ENCODE results near the gene NEFH.

Gene NEFH

GRCh38 chr22:29473001-29473400 lies 7.0 kb upstream of the NEFH start:
- no peaks in the 10 kb centered on the region for H3K4me1 Mint-ChIP-seq
- DNase-seq (ENCODE audit: low spot score in 2 of 2), result no peak
- H3K4me3 Mint-ChIP-seq, result no peak overlapping the region
- H3K36me3 Mint-ChIP-seq (ENCODE audit: insufficient read depth), result no peaks in the 10 kb centered on the region
- no peak overlapping the region for H3K27ac Mint-ChIP-seq (ENCODE audit: low read depth)
- peaks cover 32% of the 10 kb centered on the region for H3K27me3 Mint-ChIP-seq
- H3K9me3 Mint-ChIP-seq, result no peaks in the 10 kb centered on the region
- no peak for ATAC-seq (replicated peaks; ENCODE audit: extremely low read depth, poor library complexity, severe bottlenecking)

- Mint-ChIP-seq H3K9me3 (no peaks in the 10 kb centered on the region), H3K4me3 (no peak overlapping the region), H3K4me1 (peaks cover 14% of the 10 kb centered on the region), H3K27me3 (peaks cover 53% of the 10 kb centered on the region), H3K27ac (ENCODE audit: low read depth) (no peak overlapping the region), H3K36me3 (ENCODE audit: insufficient read depth) (peaks cover 3% of the 10 kb centered on the region)
- ATAC-seq (replicated peaks; ENCODE audit: extremely low read depth, poor library complexity, severe bottlenecking), result no peak
- DNase-seq (ENCODE audit: low spot score in 2 of 2), result no peak
Measured at GRCh38 chr22:29475550-29475949, 4.5 kb upstream of the NEFH start.

- Mint-ChIP-seq H3K36me3 (ENCODE audit: insufficient read depth) (peaks cover 5% of the 10 kb centered on the region), H3K27me3 (peaks cover 54% of the 10 kb centered on the region), H3K27ac (ENCODE audit: low read depth) (no peak overlapping the region), H3K4me1 (peaks cover 14% of the 10 kb centered on the region), H3K4me3 (no peak overlapping the region), H3K9me3 (no peaks in the 10 kb centered on the region)
- ATAC-seq (replicated peaks; ENCODE audit: extremely low read depth, poor library complexity, severe bottlenecking) (no peak), DNase-seq (ENCODE audit: low spot score in 2 of 2) (no peak)
Measured at GRCh38 chr22:29476116-29476515, 3.9 kb upstream of the NEFH start.

GRCh38 chr22:29477723-29478318 lies 2.2 kb upstream of the NEFH start:
- H3K4me3 Mint-ChIP-seq, result no peak overlapping the region
- peaks cover 6% of the 10 kb centered on the region for H3K36me3 Mint-ChIP-seq (ENCODE audit: insufficient read depth)
- H3K9me3 Mint-ChIP-seq, result no peaks in the 10 kb centered on the region
- no peak for ATAC-seq (replicated peaks; ENCODE audit: extremely low read depth, poor library complexity, severe bottlenecking)
- peaks cover 14% of the 10 kb centered on the region for H3K4me1 Mint-ChIP-seq
- H3K27ac Mint-ChIP-seq (ENCODE audit: low read depth), result no peak overlapping the region
- DNase-seq (ENCODE audit: low spot score in 2 of 2), result no peak
- H3K27me3 Mint-ChIP-seq, result peaks cover 64% of the 10 kb centered on the region

- ATAC-seq (replicated peaks; ENCODE audit: extremely low read depth, poor library complexity, severe bottlenecking) (peak; percentile 46), DNase-seq (ENCODE audit: low spot score in 2 of 2) (no peak)
- peaks cover 6% of the 10 kb centered on the region for H3K36me3 Mint-ChIP-seq (ENCODE audit: insufficient read depth)
- peaks cover 14% of the 10 kb centered on the region for H3K4me1 Mint-ChIP-seq
- H3K9me3 Mint-ChIP-seq, result no peaks in the 10 kb centered on the region
- no peak overlapping the region for H3K4me3 Mint-ChIP-seq
- H3K27me3 Mint-ChIP-seq, result peaks cover 67% of the 10 kb centered on the region
- no peak overlapping the region for H3K27ac Mint-ChIP-seq (ENCODE audit: low read depth)
Measured at GRCh38 chr22:29478326-29479276, 1.4 kb upstream of the NEFH start.

- H3K27me3 Mint-ChIP-seq, result peaks cover 58% of the 10 kb centered on the region
Measured at GRCh38 chr22:29480262-29480511, 169 bp downstream of the NEFH start.

GRCh38 chr22:29480512-29481264 lies 670 bp downstream of the NEFH start:
- DNase-seq (ENCODE audit: low spot score in 2 of 2) (no peak), ATAC-seq (replicated peaks; ENCODE audit: extremely low read depth, poor library complexity, severe bottlenecking) (no peak)
- H3K27ac Mint-ChIP-seq (ENCODE audit: low read depth), result no peak overlapping the region

More at GRCh38 chr22:29480262-29480511, 169 bp downstream of the NEFH start:
- no peak overlapping the region for H3K4me3 Mint-ChIP-seq
- H3K4me1 Mint-ChIP-seq, result peaks cover 14% of the 10 kb centered on the region
- ATAC-seq (replicated peaks; ENCODE audit: extremely low read depth, poor library complexity, severe bottlenecking), result no peak
- DNase-seq (ENCODE audit: low spot score in 2 of 2), result no peak
- peaks cover 6% of the 10 kb centered on the region for H3K36me3 Mint-ChIP-seq (ENCODE audit: insufficient read depth)
- no peaks in the 10 kb centered on the region for H3K9me3 Mint-ChIP-seq
- H3K27ac Mint-ChIP-seq (ENCODE audit: low read depth), result no peak overlapping the region

GRCh38 chr22:29481265-29482000 lies 1.4 kb downstream of the NEFH start:
- DNase-seq (ENCODE audit: low spot score in 2 of 2) (no peak), ATAC-seq (replicated peaks; ENCODE audit: extremely low read depth, poor library complexity, severe bottlenecking) (no peak)
- Mint-ChIP-seq H3K36me3 (ENCODE audit: insufficient read depth) (peaks cover 8% of the 10 kb centered on the region), H3K4me3 (peak overlapping the region; percentile 50), H3K9me3 (no peaks in the 10 kb centered on the region), H3K27me3 (peaks cover 58% of the 10 kb centered on the region), H3K27ac (ENCODE audit: low read depth) (peak overlapping the region; percentile 51), H3K4me1 (peaks cover 14% of the 10 kb centered on the region)

More at GRCh38 chr22:29480512-29481264, 670 bp downstream of the NEFH start:
- H3K27me3 Mint-ChIP-seq, result peaks cover 58% of the 10 kb centered on the region
- H3K36me3 Mint-ChIP-seq (ENCODE audit: insufficient read depth), result peaks cover 6% of the 10 kb centered on the region
- peak overlapping the region; percentile 50 for H3K4me3 Mint-ChIP-seq
- H3K4me1 Mint-ChIP-seq, result peaks cover 14% of the 10 kb centered on the region
- no peaks in the 10 kb centered on the region for H3K9me3 Mint-ChIP-seq

GRCh38 chr22:29482253-29482652 lies 2.2 kb downstream of the NEFH start:
- H3K27me3 Mint-ChIP-seq, result peaks cover 53% of the 10 kb centered on the region
- ATAC-seq (replicated peaks; ENCODE audit: extremely low read depth, poor library complexity, severe bottlenecking) (no peak), DNase-seq (ENCODE audit: low spot score in 2 of 2) (no peak)
- peaks cover 14% of the 10 kb centered on the region for H3K4me1 Mint-ChIP-seq
- peak overlapping the region; percentile 51 for H3K27ac Mint-ChIP-seq (ENCODE audit: low read depth)
- peaks cover 8% of the 10 kb centered on the region for H3K36me3 Mint-ChIP-seq (ENCODE audit: insufficient read depth)
- peak overlapping the region; percentile 50 for H3K4me3 Mint-ChIP-seq
- H3K9me3 Mint-ChIP-seq, result no peaks in the 10 kb centered on the region

GRCh38 chr22:29482726-29483125 lies 2.7 kb downstream of the NEFH start:
- Mint-ChIP-seq H3K4me1 (peaks cover 14% of the 10 kb centered on the region), H3K9me3 (no peaks in the 10 kb centered on the region), H3K36me3 (ENCODE audit: insufficient read depth) (peaks cover 8% of the 10 kb centered on the region), H3K27ac (ENCODE audit: low read depth) (no peak overlapping the region), H3K27me3 (peaks cover 49% of the 10 kb centered on the region), H3K4me3 (no peak overlapping the region)
- DNase-seq (ENCODE audit: low spot score in 2 of 2) (no peak), ATAC-seq (replicated peaks; ENCODE audit: extremely low read depth, poor library complexity, severe bottlenecking) (no peak)

- Mint-ChIP-seq H3K27me3 (peaks cover 43% of the 10 kb centered on the region), H3K4me3 (no peak overlapping the region), H3K36me3 (ENCODE audit: insufficient read depth) (peaks cover 8% of the 10 kb centered on the region), H3K4me1 (peaks cover 14% of the 10 kb centered on the region), H3K27ac (ENCODE audit: low read depth) (no peak overlapping the region), H3K9me3 (no peaks in the 10 kb centered on the region)
- DNase-seq (ENCODE audit: low spot score in 2 of 2), result no peak
- ATAC-seq (replicated peaks; ENCODE audit: extremely low read depth, poor library complexity, severe bottlenecking), result no peak
Measured at GRCh38 chr22:29483254-29483653, 3.2 kb downstream of the NEFH start.

- ATAC-seq (replicated peaks; ENCODE audit: extremely low read depth, poor library complexity, severe bottlenecking) (no peak), DNase-seq (ENCODE audit: low spot score in 2 of 2) (no peak)
- Mint-ChIP-seq H3K4me1 (peaks cover 1% of the 10 kb centered on the region), H3K4me3 (no peak overlapping the region), H3K36me3 (ENCODE audit: insufficient read depth) (peaks cover 4% of the 10 kb centered on the region), H3K9me3 (no peaks in the 10 kb centered on the region), H3K27me3 (peaks cover 29% of the 10 kb centered on the region), H3K27ac (ENCODE audit: low read depth) (no peak overlapping the region)
Measured at GRCh38 chr22:29484642-29485041, 4.6 kb downstream of the NEFH start.
